HCT116 (cell line): ENCODE measurements around the gene RNF138. TPM values are rescaled to one million over a fixed set of nuclear protein-coding genes. Genes with fewer than 3 reads are reported as not detected.
"Not testable (repeated sequence)": the region's sequence is repeated elsewhere in the genome, so short reads cannot be mapped to it uniquely, and the experiment has no call there.

Experiments used
- ATAC-seq: fragments of 200-7000 bp; cut with Tn5 transposase; 2 replicates; pipeline ENCODE4 v1.9.1; 2020; ENCODE audit warnings: mild to moderate bottlenecking, moderate library complexity
- BruUV-seq: library from RNA; stranded (reverse); fragments of 400-500 nt; replicated peaks from 2 replicates; lab custom pipeline; 2021; lab: Mats Ljungman, UMichigan
- CTCF ChIA-PET: fragments of 300-600 bp; sonication (Branson Sonifier 250); formaldehyde crosslinking; loops from one replicate; lab custom pipeline; 2021; ENCODE audit warnings: antibody characterized with exemption; lab: Charles Lee
- POLR2A ChIA-PET: fragments of 300-600, 350-600 bp; sonication (Branson Sonifier 250); formaldehyde crosslinking; loops from one replicate; lab custom pipeline; 2021; ENCODE audit warnings: antibody characterized with exemption; lab: Charles Lee
- RAD21 ChIA-PET, 2 experiments: fragments of 300-600 bp; sonication (Branson Sonifier 250); formaldehyde crosslinking; loops; one replicate each; lab custom pipeline; 2023; ENCODE audit warnings: low total read pairs in 2 of 2; ENCODE audit not compliant: uncharacterized antibody in 2 of 2, unreplicated experiment in 2 of 2, low non-redundant PET in 1 of 2; lab: Charles Lee
- DNase-seq: peaks from one replicate; pipeline ENCODE4 v3.0.0-alpha.2; 2010; ENCODE audit warnings: low read depth, low spot score
- H2AFZ ChIP-seq: fragments of 200-600 bp; shearing (Covaris generic), sonication (generic); 2 replicates; pipeline ENCODE4 v1.6.1; 2017; ENCODE audit warnings: low read depth, mixed run types, mixed read lengths, antibody characterized with exemption, low read length; ENCODE audit not compliant: poor library complexity, severe bottlenecking
- H3K27ac ChIP-seq: 2 replicates; pipeline ENCODE4 v1.5.1; 2012; ENCODE audit warnings: low read depth, low read length
- H3K27me3 ChIP-seq: fragments of 200-600 bp; sonication (generic); 2 replicates; pipeline ENCODE4 v1.6.1; 2016; ENCODE audit warnings: mixed run types, low read length, mixed read lengths; ENCODE audit not compliant: insufficient read depth
- H3K36me3 ChIP-seq, 2 experiments: fragments of 200-500 bp in 1 of 2; fragments of 200-600 bp in 1 of 2; sonication (Bioruptor generic) in 1 of 2; sonication (generic) in 1 of 2; 2 replicates each; pipeline versions ENCODE4 v1.5.1 to v1.6.1; 2014 to 2016; ENCODE audit warnings: low read length in 2 of 2, inconsistent platforms in 1 of 2, mixed read lengths in 1 of 2, mixed run types in 1 of 2; ENCODE audit not compliant: insufficient read depth in 2 of 2, control insufficient read depth in 1 of 2
- H3K4me1 ChIP-seq, 2 experiments: fragments of 200-600 bp in 1 of 2; sonication (generic) in 1 of 2; 2 replicates each; pipeline versions ENCODE4 v1.5.1 to v1.6.1; 2012 to 2017; ENCODE audit warnings: low read length in 2 of 2, inconsistent platforms in 1 of 2, mild to moderate bottlenecking in 1 of 2, mixed read lengths in 1 of 2, mixed run types in 1 of 2, moderate library complexity in 1 of 2; ENCODE audit not compliant: insufficient read depth in 2 of 2, control insufficient read depth in 1 of 2
- H3K4me2 ChIP-seq: fragments of 200-600 bp; sonication (generic); 2 replicates; pipeline ENCODE4 v1.6.1; 2017; ENCODE audit warnings: mixed run types, low read length, mixed read lengths
- H3K4me3 ChIP-seq, 2 experiments: fragments of 200-600 bp in 1 of 2; sonication (generic) in 1 of 2; replicated peaks in 1 of 2; 2 replicates each; pipeline ENCODE4 v1.5.1; 2011 to 2016; ENCODE audit warnings: low read length in 2 of 2, control low read depth in 1 of 2, low read depth in 1 of 2, mild to moderate bottlenecking in 1 of 2, mixed read lengths in 1 of 2, mixed run types in 1 of 2
- H3K79me2 ChIP-seq: fragments of 200-600 bp; sonication (generic); 2 replicates; pipeline ENCODE4 v1.6.1; 2017; ENCODE audit warnings: mild to moderate bottlenecking, mixed run types, low read length, moderate library complexity, mixed read lengths; ENCODE audit not compliant: insufficient read depth
- H3K9ac ChIP-seq: fragments of 200-600 bp; sonication (generic); 2 replicates; pipeline ENCODE4 v1.6.1; 2016; ENCODE audit warnings: low read length, mixed read lengths
- H3K9me2 ChIP-seq: fragments of 200-600 bp; sonication (generic), shearing (Covaris generic); 2 replicates; pipeline ENCODE4 v1.6.1; 2017; ENCODE audit warnings: mixed run types, mild to moderate bottlenecking, moderate library complexity; ENCODE audit not compliant: insufficient read depth
- H3K9me3 ChIP-seq, 2 experiments: fragments of 200-500 bp in 1 of 2; fragments of 200-600 bp in 1 of 2; sonication (Bioruptor generic) in 1 of 2; sonication (generic) in 1 of 2; 2 replicates each; pipeline ENCODE4 v1.6.1; 2014 to 2017; ENCODE audit warnings: low read length in 2 of 2, mixed read lengths in 2 of 2, inconsistent platforms in 1 of 2, low read depth in 1 of 2, mild to moderate bottlenecking in 1 of 2, mixed run types in 1 of 2, moderate library complexity in 1 of 2; ENCODE audit not compliant: control insufficient read depth in 1 of 2, insufficient read depth in 1 of 2
- H4K20me1 ChIP-seq: fragments of 200-600 bp; sonication (generic), shearing (Covaris generic); 2 replicates; pipeline ENCODE4 v1.6.1; 2017; ENCODE audit warnings: mixed run types, mild to moderate bottlenecking, moderate library complexity; ENCODE audit not compliant: insufficient read depth
- ATF3 ChIP-seq: IDR thresholded peaks from 2 replicates; pipeline ENCODE4 v1.6.1; 2012
- CBX3 ChIP-seq: IDR thresholded peaks from 2 replicates; pipeline ENCODE4 v1.6.1; 2012; ENCODE audit warnings: low read depth
- CEBPB ChIP-seq: IDR thresholded peaks from 2 replicates; pipeline ENCODE4 v1.6.1; 2012; ENCODE audit warnings: low read depth
- CTCF ChIP-seq, 3 experiments: fragments of 200-600 bp in 1 of 3; sonication (generic) in 1 of 3; IDR thresholded peaks in 2 of 3; conservative IDR thresholded peaks in 1 of 3; 2 replicates each; pipeline ENCODE4 v1.5.1; 2012 to 2017; ENCODE audit warnings: low read depth in 2 of 3, low read length in 2 of 3, antibody characterized with exemption in 1 of 3, borderline replicate concordance in 1 of 3, control low read depth in 1 of 3, mild to moderate bottlenecking in 1 of 3, mixed read lengths in 1 of 3, mixed run types in 1 of 3, moderate library complexity in 1 of 3; ENCODE audit not compliant: insufficient read depth in 1 of 3
- EGR1 ChIP-seq: IDR thresholded peaks from 2 replicates; pipeline ENCODE4 v1.6.1; 2012; ENCODE audit warnings: low read depth
- EZH2 ChIP-seq: fragments of 200-600 bp; sonication (generic); IDR thresholded peaks from 2 replicates; pipeline ENCODE4 v1.6.1; 2017; ENCODE audit warnings: antibody characterized with exemption, mixed run types
- FOSL1 ChIP-seq: IDR thresholded peaks from 2 replicates; pipeline ENCODE4 v1.6.1; 2012; ENCODE audit warnings: low read depth
- JUND ChIP-seq: IDR thresholded peaks from 2 replicates; pipeline ENCODE4 v1.6.1; 2012
- POLR2AphosphoS5 ChIP-seq: IDR thresholded peaks from 2 replicates; pipeline ENCODE4 v1.6.1; 2011; ENCODE audit warnings: mild to moderate bottlenecking, low read depth, low read length, moderate library complexity
- RAD21 ChIP-seq: IDR thresholded peaks from 2 replicates; pipeline ENCODE4 v1.6.1; 2012; ENCODE audit warnings: low read depth, mild to moderate bottlenecking
- SIN3A ChIP-seq: IDR thresholded peaks from 2 replicates; pipeline ENCODE4 v1.6.1; 2012; ENCODE audit warnings: low read depth
- SP1 ChIP-seq: IDR thresholded peaks from 2 replicates; pipeline ENCODE4 v1.6.1; 2012; ENCODE audit warnings: low read depth
- SRF ChIP-seq: IDR thresholded peaks from 2 replicates; pipeline ENCODE4 v1.6.1; 2012; ENCODE audit warnings: low read depth
- ZNF274 ChIP-seq: fragments of 200-500 bp; sonication (Bioruptor generic); IDR thresholded peaks from 2 replicates; pipeline ENCODE4 v1.6.1; 2014; ENCODE audit warnings: mild to moderate bottlenecking, low read depth, low read length, inconsistent platforms
- intact Hi-C: fragments of 100-400 bp; cut with micrococcal nuclease; formaldehyde crosslinking; loops from 2 replicates; pipeline ENCODE4 v1.10.0; 2022
- total RNA-seq: library from RNA; stranded (reverse); gene quantifications from one replicate; pipeline ENCODE4 v1.2.1, GENCODE V29; 2021; ENCODE audit not compliant: unreplicated experiment
- TF ChIP-seq, protein P1 (sequence below): IDR thresholded peaks from 2 replicates; pipeline ENCODE4 v1.6.1; 2011; ENCODE audit warnings: mild to moderate bottlenecking, low read length, moderate library complexity; ENCODE audit not compliant: insufficient replicate concordance; ENCODE audit errors: extremely low read depth

RNF138 gene
- total RNA-seq, 1 experiment from 2014 or later = 72.5 TPM

- TF ChIP-seq POLR2AphosphoS5 (no peak), CTCF (IDR thresholded peaks at IDR 0.05 in 2 of 3, conservative IDR thresholded peaks at IDR 0.05 in 1 of 3; ENCODE audit: borderline replicate concordance in 1 of 3, insufficient read depth in 1 of 3, low read depth in 2 of 3, low read length in 2 of 3) (no peak), ATF3 (no peak), CEBPB (no peak), SRF (no peak), CBX3 (no peak), ZNF274 (no peak), EGR1 (no peak), SIN3A (no peak), JUND (no peak), EZH2 (no peak), FOSL1 (no peak), RAD21 (no peak), SP1 (no peak)
- TF ChIP-seq, protein P1, sequence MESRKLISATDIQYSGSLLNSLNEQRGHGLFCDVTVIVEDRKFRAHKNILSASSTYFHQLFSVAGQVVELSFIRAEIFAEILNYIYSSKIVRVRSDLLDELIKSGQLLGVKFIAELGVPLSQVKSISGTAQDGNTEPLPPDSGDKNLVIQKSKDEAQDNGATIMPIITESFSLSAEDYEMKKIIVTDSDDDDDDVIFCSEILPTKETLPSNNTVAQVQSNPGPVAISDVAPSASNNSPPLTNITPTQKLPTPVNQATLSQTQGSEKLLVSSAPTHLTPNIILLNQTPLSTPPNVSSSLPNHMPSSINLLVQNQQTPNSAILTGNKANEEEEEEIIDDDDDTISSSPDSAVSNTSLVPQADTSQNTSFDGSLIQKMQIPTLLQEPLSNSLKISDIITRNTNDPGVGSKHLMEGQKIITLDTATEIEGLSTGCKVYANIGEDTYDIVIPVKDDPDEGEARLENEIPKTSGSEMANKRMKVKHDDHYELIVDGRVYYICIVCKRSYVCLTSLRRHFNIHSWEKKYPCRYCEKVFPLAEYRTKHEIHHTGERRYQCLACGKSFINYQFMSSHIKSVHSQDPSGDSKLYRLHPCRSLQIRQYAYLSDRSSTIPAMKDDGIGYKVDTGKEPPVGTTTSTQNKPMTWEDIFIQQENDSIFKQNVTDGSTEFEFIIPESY = no peak
- ChIA-PET CTCF (no interaction called here), RAD21 (no interaction called here), POLR2A (no interaction called here)
- H3K4me2 ChIP-seq = no peak overlapping the region
- no TSS peak for BruUV-seq
- no peaks in the 10 kb centered on the region for H4K20me1 ChIP-seq
- H3K27me3 ChIP-seq = no peaks in the 10 kb centered on the region
- no peaks in the 10 kb centered on the region for H3K9me2 ChIP-seq
- H3K4me1 ChIP-seq = no peaks in the 10 kb centered on the region
- H2AFZ ChIP-seq = no peak overlapping the region
- H3K79me2 ChIP-seq = no peaks in the 10 kb centered on the region
- no peaks in the 10 kb centered on the region for H3K9me3 ChIP-seq
- no peak overlapping the region for H3K4me3 ChIP-seq
- H3K9ac ChIP-seq = no peak overlapping the region
- no peak for ATAC-seq
- DNase-seq = no peak
- H3K36me3 ChIP-seq = no peaks in the 10 kb centered on the region
- intact Hi-C loops = no loop called here
- H3K27ac ChIP-seq = no peak overlapping the region
These were observed 83.6 kb downstream of the RNF138 start for GRCh38 chr18:32175265-32175664.

GRCh38 chr18:32176745-32177144 lies 85.1 kb downstream of the RNF138 start:
- POLR2A ChIA-PET, H3K4me3 ChIP-seq, H3K4me1 ChIP-seq, H3K36me3 ChIP-seq, H3K4me2 ChIP-seq, H2AFZ ChIP-seq, H3K79me2 ChIP-seq, H4K20me1 ChIP-seq, H3K27me3 ChIP-seq, DNase-seq, H3K27ac ChIP-seq, H3K9me2 ChIP-seq, RAD21 ChIA-PET, intact Hi-C loops, H3K9ac ChIP-seq, ATAC-seq, H3K9me3 ChIP-seq, CTCF ChIA-PET, BruUV-seq: not testable (repeated sequence)
